ENCODE measurements around the gene CTBP2.

CTBP2 gene

GRCh38 chr10:124941823-124942222, 218.5 kb downstream of the CTBP2 start, which contains the start of gene ZRANB1:
ZRANB1 (plus strand) TSS chr10:124942123; CDS start chr10:124942494, 371 bp downstream.
- no peak for DNase-seq (ENCODE audit: low read depth)

GRCh38 chr10:124939290-124939689, 221.1 kb downstream of the CTBP2 start:
- DNase-seq (ENCODE audit: low read depth), result no peak

- DNase-seq (ENCODE audit: low read depth), result no peak
Measured at GRCh38 chr10:124936813-124937212, 223.6 kb downstream of the CTBP2 start.

- no peak for DNase-seq (ENCODE audit: low read depth)
Measured at GRCh38 chr10:124935946-124936345, 224.4 kb downstream of the CTBP2 start.

All from non-pigmented ciliary epithelial cell (primary cell).